ENCODE measurements around the gene RNF187.

DNA sequence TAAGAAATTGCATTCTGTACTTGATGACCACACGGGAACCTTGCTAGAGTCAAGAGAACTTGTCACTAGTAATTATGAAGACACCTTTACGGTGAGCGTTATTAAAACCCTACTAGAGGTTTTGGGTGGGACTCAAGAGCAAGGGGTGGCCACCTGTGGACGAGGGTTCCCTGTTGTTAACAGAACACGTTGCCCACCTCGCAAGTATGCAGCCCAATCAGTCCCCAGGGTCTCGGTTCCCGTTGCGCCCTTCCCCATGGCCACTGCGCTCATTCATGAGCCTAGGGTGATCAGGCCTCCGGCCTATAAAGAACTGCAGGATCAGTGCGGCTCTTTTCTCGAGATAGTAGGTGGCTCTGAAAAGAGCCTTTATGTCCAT is 30.2 kb upstream of the RNF187 start:
- TF ChIP-seq, protein P1, sequence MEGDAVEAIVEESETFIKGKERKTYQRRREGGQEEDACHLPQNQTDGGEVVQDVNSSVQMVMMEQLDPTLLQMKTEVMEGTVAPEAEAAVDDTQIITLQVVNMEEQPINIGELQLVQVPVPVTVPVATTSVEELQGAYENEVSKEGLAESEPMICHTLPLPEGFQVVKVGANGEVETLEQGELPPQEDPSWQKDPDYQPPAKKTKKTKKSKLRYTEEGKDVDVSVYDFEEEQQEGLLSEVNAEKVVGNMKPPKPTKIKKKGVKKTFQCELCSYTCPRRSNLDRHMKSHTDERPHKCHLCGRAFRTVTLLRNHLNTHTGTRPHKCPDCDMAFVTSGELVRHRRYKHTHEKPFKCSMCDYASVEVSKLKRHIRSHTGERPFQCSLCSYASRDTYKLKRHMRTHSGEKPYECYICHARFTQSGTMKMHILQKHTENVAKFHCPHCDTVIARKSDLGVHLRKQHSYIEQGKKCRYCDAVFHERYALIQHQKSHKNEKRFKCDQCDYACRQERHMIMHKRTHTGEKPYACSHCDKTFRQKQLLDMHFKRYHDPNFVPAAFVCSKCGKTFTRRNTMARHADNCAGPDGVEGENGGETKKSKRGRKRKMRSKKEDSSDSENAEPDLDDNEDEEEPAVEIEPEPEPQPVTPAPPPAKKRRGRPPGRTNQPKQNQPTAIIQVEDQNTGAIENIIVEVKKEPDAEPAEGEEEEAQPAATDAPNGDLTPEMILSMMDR (optimal IDR thresholded peaks at IDR 0.05 in 1 of 3, IDR thresholded peaks at IDR 0.05 in 1 of 3, conservative IDR thresholded peaks at IDR 0.05 in 1 of 3; ENCODE audit: extremely low read depth in 1 of 3, insufficient read depth in 2 of 3, low read length in 3 of 3) = no peak
- no peak for TF ChIP-seq EZH2 (IDR thresholded peaks at IDR 0.05; ENCODE audit: low read length)
